ENCODE measurements around the gene SLC27A6.
"Not testable (repeated sequence)": the region's sequence is repeated elsewhere in the genome, so short reads cannot be mapped to it uniquely, and the experiment has no call there.

The SLC27A6 gene

DNA sequence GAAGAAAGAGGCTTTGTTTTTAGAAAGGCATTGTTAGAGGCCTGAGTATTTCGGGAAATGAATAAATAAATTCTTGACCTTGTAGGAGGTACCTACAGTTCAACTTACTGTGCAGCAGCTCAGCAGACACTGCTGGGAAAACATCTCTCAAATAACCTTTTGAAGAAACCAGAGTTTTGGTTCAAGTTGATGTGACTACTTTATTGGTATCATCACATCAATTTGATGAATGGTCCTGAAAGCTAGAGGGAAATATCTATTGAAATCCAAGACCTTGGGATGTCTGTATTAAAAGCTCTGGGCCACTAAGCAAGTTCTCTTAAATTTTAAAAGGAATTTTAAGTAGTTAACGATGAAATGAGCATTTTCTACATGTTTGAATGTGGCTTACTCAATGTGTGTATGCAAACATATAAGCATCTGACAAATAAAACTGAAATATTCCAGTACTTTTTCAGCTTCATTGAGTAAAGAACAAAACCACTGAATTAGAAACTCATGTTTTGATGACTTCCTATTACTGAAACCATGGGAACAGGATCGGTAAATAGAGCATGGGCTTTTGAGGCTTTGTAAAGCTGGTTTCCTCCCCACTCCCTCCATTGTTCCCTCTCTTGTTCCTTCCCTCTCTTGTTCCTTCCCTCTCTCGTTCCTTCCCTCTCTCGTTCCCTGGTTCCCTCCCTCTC is 36.7 kb downstream of the SLC27A6 start:
- DNase-seq: no peak

- no peak for DNase-seq
Measured at GRCh38 chr5:129002527-129002842, 37.2 kb downstream of the SLC27A6 start.

DNA sequence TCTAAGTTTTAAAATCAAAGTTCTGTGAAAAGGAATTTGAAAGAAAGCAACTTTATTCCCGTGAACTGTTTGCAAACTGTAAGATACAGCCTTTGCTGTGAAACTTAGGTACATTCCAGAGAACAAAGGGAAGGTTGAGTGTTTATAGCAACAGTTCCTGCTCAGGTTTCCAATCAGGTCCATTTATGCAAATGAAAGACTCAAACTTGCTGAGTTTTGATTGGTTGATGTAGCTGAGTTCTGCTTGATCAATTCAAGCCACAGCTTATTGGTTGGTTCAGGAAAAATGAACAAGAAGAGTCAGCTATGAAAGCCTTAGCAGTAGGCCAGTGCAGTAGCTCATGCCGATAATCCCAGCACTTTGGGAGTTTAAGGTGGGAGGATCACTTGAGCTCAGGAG is 37.9 kb downstream of the SLC27A6 start:
- DNase-seq: no peak

DNA sequence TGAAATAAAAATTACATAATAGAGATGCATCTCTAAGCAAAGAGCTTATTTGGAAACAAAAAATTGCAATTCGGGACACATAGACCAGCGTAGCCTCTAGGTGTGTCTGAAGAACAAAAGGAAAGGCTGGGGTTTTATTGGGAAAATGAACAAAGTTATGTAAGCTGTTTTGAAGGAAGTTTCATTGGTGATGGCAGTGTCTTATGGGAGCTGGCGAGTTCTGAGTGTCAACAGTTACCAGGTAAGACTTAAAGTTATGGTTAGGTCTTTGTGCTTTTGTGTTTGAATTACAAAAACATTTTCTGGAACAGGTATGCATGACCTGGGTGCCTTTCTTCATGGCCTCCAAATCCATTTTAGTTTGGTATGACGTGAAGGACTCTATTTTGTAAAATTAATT is 48.9 kb downstream of the SLC27A6 start:
- no peak for DNase-seq

- no peak for DNase-seq
Measured at GRCh38 chr5:129018837-129019236, 53.5 kb downstream of the SLC27A6 start.

DNA sequence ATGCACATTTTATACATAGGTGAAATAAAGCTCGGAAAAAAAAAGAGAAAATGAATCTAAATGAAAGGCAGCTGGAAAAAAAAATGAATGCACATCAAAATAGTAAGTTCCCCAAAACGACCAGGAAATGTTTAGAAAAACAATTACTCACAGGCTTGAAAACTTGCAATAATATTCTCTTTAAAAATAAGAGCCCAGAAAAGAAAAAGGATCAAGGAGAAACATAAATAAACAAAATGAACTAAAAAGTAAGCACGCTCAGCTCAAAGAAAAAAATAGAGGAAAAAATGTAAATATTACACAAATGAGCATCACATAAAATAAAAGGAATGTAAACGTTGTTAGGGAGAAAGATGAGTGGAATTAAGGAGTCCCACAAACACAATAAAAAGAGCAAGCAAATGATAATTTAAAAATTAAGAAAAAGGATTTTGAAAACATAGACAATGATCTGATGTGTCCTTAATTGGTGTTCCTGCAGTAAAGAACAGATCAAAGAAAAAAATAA is 54.2 kb downstream of the SLC27A6 start:
- DNase-seq: no peak

DNA sequence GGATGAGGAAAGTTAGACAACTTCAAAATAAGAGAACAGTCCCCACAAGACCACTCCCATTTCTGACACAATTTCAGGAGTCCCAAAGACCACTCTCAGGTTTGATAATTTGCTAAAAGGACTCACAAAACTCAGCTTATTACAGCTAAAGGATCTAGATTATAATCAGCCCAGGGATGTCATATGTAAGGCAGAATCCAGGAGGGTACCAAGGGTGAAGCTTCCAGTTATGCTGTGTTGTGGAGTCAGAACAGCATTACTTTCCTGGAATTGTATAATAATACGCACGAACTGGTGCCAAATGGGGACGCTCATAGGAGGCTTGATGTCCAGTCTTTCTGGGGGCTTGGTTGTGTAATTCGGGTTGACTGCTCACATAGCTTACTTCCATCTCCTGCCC is 55.4 kb downstream of the SLC27A6 start:
- no peak for DNase-seq

GRCh38 chr5:129021744-129022143 is 56.5 kb downstream of the SLC27A6 start:
- DNase-seq: no peak

DNA sequence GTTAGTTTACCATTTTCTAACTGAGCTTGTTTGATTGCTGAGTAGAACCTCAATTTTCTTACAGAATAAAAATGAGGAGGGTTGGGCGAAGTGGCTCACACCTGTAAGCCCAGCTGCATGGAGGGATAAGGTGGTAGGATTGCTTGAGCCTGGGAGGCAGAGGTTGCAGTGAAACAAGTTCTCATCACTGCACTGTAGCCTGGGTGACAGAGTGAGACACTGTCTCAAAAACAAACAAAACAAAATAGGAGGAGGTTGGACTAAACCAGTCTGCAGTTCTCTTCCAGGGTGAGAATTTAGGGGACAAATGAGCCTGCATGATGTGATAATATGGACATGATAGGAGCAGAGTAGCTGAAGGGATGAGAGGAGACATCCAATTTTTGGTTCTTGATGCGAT is 57.3 kb downstream of the SLC27A6 start:
- no peak for DNase-seq

DNA sequence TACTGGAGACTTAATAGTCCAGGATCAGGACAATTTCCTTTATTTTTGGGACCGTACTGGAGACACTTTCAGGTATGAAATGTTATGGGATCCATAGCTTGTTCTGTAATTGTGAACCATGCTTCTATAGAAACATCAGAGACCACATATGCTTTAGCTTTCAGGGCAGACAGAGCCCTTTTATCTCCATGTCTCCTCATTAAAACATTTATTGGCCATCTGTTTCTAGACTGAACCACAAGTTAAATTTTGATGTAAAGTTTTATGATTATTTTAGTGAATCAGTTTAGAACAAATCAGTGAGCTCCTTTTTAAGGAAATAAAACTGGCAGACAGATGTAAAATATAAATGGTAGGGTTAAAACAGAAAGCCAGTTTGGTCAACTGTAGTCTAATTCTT is 62.0 kb downstream of the SLC27A6 start:
- DNase-seq: no peak

DNA sequence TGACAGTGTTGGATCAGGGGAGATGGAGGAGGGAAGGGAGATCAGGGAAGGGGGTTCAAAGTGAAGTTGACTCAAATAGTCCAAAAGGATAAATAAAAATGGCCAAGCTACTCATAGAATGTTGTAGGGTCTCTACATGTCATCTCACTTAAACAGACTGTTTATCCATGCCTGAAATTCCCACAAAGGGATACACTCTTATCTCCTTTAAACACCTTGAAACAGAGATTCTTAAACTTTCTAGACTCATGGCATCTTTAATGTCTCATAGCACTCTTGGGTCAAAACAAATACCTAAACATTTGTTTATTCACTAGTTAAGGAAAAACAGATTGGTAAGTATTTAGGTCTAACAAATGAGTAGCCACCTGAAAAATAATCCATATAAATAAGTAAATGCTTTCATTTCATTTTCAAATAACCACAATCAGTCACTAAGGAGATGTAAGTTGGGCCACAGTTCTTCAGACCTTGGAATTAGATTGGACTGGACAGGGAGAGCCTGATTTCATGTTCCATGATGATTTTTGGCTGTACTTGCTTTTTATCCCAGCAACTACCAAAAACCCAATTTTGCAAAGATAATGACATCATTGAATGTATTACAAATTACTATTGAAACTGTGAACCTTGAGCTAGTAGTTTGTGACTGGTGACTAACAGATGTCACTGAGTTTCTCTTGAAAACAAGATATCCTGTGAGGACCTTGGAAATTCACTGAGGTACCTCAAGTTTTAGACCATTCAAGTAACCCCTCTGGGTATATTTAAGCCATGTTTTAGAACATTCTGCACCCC is 66.8 kb downstream of the SLC27A6 start:
- no peak for DNase-seq

DNA sequence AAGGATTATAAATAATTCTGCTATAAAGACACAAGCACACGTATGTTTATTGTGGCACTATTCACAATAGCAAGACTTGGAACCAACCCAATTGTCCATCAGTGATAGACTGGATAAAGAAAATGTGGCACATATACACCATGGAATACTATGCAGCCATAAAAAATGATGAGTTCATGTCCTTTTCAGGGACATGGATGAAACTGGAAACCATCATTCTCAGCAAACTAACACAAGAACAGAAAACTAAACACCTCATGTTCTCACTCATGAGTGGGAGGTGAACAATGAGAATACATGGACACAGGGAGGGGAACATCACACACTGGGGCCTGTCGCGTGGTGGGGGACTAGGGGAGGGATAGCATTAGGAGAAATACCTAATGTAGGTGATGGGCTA is 71.0 kb downstream of the SLC27A6 start:
- not testable (repeated sequence) for DNase-seq

DNA sequence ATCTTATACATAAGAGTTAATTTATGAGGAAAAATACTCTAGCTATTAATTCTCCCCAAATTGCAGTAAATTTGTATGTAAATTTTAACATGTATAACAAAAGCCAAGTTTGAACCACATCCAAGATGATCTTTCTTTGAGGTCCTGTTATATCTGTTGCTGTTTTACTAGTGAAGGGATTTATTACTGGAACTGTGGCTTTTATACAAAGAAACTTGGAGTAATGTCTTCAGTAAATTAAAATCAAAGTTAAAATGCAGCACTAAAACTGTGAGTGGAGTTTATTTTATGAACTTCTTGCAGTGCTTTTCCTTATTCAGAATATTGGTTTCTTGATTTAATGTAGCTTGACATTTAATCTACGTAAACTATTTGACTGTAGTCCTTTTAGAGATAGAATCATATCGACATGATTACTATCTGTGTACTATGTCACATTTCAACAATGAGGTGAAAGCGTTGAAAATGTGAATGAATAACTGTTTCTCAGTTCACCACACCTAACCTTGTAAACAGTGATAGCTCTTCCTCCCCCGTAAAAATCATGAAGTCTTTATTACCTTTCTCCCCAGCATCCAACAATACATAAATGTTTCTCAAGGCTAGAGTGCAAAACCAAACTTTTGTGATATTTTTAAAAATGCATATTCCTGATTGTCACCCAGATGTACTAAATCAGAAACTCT is 76.1 kb downstream of the SLC27A6 start:
- no peak for DNase-seq

DNA sequence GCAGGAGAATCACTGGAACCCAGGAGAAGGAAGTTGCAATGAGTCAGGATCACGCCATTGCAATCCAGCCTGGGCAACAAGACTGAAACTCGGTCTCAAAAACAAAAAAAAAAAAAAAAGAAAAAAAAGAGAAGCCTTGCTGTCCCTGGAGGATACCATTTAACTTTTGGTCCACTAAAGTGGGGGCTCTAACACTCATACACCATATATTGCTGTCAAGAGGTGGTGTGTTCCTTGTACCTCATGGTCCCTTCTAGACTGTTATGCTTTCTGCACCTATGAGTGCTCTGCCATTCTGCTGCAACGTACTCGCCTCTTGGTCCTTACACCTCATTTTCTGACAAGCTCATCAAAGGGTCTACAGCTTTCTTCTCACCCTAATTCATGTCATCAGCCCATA is 77.0 kb downstream of the SLC27A6 start:
- DNase-seq: no peak

- DNase-seq: no peak
Measured at GRCh38 chr5:129043894-129044293, 78.6 kb downstream of the SLC27A6 start.

DNA sequence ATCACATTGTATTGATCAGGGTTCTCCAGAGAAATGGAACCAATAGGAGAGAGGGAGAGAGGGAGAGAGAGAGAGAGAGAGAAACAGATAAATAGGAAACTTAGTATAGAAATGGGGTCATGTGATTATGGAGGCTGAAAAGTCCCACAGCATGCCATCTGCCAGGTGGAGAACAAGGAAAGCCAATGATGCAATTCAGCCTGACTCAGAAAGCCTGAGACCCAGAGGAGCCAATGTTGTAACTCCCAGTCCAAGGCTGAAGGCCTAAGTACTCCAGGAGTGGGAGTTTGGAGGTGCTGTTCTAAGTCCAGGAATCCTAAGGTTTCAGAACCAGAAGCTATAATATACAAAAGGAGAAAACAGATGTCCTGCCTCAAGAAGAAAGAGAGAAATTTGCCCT is 80.9 kb downstream of the SLC27A6 start:
- DNase-seq: no peak

DNA sequence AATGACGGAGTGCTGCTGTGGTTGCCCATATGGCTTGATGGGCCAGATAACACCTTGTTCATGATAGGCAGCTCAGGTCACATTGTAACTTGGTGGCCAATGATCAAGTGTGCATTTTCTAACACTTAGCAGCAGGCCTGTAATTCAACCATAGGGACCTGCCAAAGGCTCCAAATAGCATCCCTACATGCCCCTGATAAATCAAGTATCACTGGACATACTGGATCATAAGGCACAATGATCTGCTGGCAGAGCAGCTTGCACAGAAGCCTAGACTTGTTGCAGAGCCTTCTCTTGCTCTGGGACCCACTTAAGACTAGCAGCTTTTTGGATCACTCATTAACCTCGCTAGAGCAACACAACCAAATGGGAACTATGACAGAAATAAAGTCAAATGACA is 83.2 kb downstream of the SLC27A6 start:
- no peak for DNase-seq

DNA sequence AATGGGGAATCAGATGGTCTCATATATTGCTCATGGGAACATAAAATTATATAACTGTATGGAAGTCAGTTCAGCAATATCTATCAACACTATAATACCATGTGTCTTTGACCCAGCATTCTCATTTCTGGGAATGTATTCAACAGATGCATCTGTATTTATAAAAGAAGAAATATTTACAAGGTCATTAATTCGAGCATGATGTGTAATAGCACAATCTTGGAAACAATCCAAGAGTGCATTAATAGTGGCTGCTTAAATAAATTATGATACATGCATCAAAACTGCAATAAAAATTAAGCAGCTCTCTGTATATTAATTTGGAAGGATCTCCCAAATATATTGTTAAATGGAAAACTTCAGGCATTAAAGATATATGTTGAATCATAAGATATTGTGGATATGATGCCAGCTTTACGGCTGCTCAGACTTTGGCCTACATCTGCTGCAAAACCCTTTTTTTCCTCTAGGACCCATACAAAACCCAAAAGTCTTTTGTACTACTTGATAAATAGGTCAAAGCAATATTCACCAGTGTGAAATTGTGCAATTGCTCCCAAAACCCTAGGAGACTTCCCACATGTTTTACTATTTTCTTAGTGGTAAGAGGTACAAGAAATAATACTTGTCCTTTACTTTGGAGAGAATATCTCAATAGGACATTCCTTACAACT is 84.0 kb downstream of the SLC27A6 start:
- no peak for DNase-seq

GRCh38 chr5:129051283-129051682 is 86.0 kb downstream of the SLC27A6 start:
- no peak for DNase-seq

DNA sequence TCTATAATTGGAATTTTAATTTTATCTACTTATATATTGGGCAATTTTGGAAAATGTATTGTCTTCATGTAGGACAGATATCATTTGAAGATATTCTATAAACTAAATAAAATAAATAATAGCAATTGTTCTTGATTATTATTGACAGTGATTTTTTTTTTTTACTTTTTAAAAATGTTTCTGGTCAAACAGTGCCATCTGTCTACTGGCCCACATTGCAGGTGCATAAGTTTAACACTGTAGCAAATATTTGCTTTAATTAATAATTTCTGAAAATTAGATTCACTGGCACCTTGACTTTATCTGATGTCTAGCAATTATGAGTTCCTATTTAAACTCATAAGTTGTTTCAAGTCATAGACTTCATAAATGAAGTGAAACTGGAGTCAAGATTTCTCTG is 88.2 kb downstream of the SLC27A6 start:
- DNase-seq: no peak

DNA sequence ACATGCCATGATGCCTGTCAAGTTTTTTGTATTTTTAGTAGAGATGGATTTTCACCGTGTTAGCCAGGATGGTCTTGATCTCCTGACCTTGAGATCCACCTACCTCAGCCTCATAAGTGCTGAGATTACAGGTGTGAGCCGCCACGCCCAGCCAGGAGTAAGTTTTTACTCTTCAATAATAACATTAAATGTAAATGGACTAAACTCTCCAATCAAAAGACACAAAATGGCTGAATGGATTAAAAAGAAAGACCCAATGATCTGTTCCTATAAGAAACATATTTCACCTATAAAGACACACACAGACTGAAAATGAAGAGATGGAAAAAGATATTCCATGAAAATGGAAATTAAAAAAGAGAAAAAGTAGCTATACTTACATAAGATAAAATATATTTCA is 92.0 kb downstream of the SLC27A6 start:
- no peak for DNase-seq

DNA sequence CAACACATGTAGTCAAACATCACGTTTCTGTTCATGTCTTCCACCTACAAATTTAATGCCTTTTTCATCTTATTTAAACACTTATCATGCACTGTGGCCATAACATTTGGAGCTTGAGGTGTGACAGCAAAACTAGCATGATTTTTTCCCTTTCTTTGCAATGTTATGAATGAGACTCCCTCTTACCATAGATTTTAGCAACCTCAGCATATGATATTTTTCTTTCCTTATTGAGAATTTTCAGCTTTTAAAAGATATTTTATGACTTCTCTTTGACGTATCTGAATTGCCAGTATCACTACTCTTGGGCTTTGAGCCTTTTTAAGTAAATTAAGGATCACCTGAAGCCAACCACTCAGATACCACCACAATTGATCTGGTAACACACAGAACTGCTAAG is 96.6 kb downstream of the SLC27A6 start:
- no peak for DNase-seq

DNA sequence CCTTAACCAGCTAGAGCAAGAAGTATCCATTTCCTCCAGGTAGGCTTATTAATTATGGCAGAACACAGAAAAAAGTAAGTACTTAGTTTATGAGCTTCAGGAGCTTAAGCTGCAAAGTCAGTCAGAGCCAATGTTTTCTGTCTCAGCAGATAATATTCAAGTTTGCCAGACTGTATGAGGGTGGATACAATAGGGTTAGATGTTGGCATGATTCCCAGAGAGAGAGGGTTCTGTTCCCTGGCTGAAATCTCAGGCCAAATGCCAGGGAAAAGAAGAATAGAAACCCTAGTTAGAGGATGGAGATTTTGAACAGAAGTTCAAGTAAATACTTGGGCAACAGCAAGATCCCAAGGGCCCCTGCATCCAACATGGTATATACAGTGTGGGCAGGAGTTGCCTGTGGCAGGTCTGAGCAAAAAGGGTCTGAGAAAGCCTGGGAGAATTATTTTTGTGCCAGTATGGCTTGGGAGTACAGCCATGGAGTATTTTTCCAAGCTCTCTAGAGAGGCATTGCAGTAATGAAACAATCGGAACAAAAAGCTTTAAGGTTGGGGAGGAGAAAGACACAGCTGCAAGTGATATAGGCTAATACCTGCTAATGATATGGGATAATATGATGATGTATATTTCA is 98.3 kb downstream of the SLC27A6 start:
- no peak for DNase-seq
